ENCODE results near the gene RANBP17.

Gene RANBP17

DNA sequence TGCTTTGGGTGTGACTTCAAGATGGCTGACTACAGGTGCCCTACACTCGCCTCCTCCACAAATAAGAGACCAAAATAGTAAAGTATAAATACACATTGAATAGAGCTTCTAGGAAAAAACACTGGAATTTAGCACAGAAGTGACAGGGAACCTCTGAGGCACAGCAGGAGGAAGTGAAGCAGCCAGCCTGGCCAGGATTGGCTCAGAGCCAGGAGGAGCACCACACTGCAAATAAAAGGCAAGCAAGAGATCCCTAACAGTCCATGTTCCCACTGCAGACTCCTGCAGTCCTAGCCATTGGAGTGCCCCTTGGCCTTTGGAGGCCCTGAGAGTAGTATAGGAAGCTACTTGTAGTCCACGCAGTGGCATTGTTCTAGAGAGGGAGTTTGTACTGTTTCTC lies 260.6 kb downstream of the RANBP17 start:
- no peak for DNase-seq (ENCODE audit: low spot score)
- TF ChIP-seq, protein P1, sequence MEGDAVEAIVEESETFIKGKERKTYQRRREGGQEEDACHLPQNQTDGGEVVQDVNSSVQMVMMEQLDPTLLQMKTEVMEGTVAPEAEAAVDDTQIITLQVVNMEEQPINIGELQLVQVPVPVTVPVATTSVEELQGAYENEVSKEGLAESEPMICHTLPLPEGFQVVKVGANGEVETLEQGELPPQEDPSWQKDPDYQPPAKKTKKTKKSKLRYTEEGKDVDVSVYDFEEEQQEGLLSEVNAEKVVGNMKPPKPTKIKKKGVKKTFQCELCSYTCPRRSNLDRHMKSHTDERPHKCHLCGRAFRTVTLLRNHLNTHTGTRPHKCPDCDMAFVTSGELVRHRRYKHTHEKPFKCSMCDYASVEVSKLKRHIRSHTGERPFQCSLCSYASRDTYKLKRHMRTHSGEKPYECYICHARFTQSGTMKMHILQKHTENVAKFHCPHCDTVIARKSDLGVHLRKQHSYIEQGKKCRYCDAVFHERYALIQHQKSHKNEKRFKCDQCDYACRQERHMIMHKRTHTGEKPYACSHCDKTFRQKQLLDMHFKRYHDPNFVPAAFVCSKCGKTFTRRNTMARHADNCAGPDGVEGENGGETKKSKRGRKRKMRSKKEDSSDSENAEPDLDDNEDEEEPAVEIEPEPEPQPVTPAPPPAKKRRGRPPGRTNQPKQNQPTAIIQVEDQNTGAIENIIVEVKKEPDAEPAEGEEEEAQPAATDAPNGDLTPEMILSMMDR (IDR thresholded peaks at IDR 0.05; ENCODE audit: poor library complexity, severe bottlenecking), result no peak

DNA sequence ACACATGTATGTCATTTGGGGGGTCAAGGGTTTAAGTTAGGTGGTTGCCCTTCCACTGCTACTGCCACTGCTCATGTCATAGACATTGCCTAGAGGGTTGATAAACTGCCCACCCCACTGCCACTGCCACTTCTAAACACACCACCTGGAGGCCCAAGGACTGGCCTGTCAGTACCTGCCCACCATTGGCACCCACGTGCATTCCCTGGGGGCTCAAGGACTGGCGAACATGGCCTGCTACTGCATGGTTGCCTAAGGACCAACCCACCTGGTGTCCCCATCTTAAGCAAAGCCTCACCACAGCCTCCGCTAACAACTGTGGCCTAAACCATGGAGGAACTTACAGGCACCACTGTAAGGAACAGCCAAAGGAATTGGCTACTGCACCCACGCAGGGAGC lies 261.6 kb downstream of the RANBP17 start:
- no peak for ATAC-seq (ENCODE audit: low read depth)
- no peaks in the 10 kb centered on the region for H3K27me3 ChIP-seq (ENCODE audit: insufficient read depth, poor library complexity, severe bottlenecking)
- H3K4me3 ChIP-seq (ENCODE audit: severe bottlenecking), result no peak overlapping the region
- no peaks in the 10 kb centered on the region for H3K4me1 ChIP-seq (ENCODE audit: insufficient read depth, poor library complexity, severe bottlenecking)
- no peaks in the 10 kb centered on the region for H3K36me3 ChIP-seq (ENCODE audit: low read depth)
- no peaks in the 10 kb centered on the region for H3K9me3 ChIP-seq (ENCODE audit: severe bottlenecking)
- no peak for DNase-seq (ENCODE audit: low spot score)
- H3K27ac ChIP-seq (ENCODE audit: poor library complexity, severe bottlenecking), result no peak overlapping the region
- TF ChIP-seq, protein P1 (IDR thresholded peaks at IDR 0.05; ENCODE audit: poor library complexity, severe bottlenecking), result no peak

More for the DNA sequence above, 260.6 kb downstream of the RANBP17 start:
- H3K9me3 ChIP-seq (ENCODE audit: severe bottlenecking), result no peaks in the 10 kb centered on the region
- no peaks in the 10 kb centered on the region for H3K36me3 ChIP-seq (ENCODE audit: low read depth)
- no peaks in the 10 kb centered on the region for H3K4me1 ChIP-seq (ENCODE audit: insufficient read depth, poor library complexity, severe bottlenecking)
- H3K27ac ChIP-seq (ENCODE audit: poor library complexity, severe bottlenecking), result no peak overlapping the region
- H3K27me3 ChIP-seq (ENCODE audit: insufficient read depth, poor library complexity, severe bottlenecking), result no peaks in the 10 kb centered on the region
- ATAC-seq (ENCODE audit: low read depth), result no peak
- H3K4me3 ChIP-seq (ENCODE audit: severe bottlenecking), result no peak overlapping the region

DNA sequence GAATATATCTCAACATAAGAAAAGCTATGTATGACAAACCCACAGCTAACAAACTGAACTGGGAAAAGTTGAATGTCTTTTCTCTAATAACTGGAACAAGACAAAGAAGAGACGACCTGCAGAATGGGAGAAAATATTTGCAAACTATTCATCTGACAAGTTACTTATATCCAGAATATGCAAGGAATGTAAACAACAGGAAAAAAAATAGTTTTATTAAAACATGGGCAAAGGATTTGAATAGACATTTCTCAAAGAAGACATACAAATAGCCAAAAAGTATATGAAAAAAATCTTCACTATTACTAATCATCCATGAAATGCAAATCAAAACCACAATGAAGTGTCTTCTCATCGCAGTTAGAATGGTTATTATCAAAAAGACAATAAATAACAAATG lies 265.5 kb downstream of the RANBP17 start:
- Histone ChIP-seq H3K9me3 (ENCODE audit: severe bottlenecking) (no peaks in the 10 kb centered on the region), H3K27me3 (ENCODE audit: insufficient read depth, poor library complexity, severe bottlenecking) (no peaks in the 10 kb centered on the region), H3K27ac (ENCODE audit: poor library complexity, severe bottlenecking) (no peak overlapping the region), H3K4me3 (ENCODE audit: severe bottlenecking) (no peak overlapping the region), H3K36me3 (ENCODE audit: low read depth) (no peaks in the 10 kb centered on the region), H3K4me1 (ENCODE audit: insufficient read depth, poor library complexity, severe bottlenecking) (no peaks in the 10 kb centered on the region)
- DNase-seq (ENCODE audit: low spot score) (no peak), ATAC-seq (ENCODE audit: low read depth) (no peak)
- TF ChIP-seq, protein P1 (IDR thresholded peaks at IDR 0.05; ENCODE audit: poor library complexity, severe bottlenecking), result no peak

DNA sequence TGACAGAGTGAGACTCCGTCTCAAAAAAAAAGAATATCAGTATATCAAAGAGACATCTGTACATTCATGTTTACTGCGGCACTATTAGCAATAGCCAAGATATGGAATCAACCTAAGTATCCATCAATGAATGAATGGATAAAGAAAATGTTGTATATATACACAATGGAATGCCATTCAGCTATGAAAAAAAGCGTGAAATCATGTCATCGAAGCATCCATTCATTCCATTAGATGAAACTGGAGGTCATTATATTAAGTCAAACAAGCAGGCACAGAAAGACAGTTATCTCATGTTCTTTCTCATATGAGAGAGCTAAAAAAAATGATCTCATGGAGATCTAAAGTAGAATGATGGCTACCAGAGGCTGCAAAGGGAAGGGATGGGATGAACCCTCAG lies 266.3 kb downstream of the RANBP17 start:
- no peak for ATAC-seq (ENCODE audit: low read depth)
- no peak for DNase-seq (ENCODE audit: low spot score)
- H3K36me3 ChIP-seq (ENCODE audit: low read depth), result no peaks in the 10 kb centered on the region
- no peaks in the 10 kb centered on the region for H3K27me3 ChIP-seq (ENCODE audit: insufficient read depth, poor library complexity, severe bottlenecking)
- H3K27ac ChIP-seq (ENCODE audit: poor library complexity, severe bottlenecking), result no peak overlapping the region
- no peak overlapping the region for H3K4me3 ChIP-seq (ENCODE audit: severe bottlenecking)
- no peaks in the 10 kb centered on the region for H3K9me3 ChIP-seq (ENCODE audit: severe bottlenecking)
- no peaks in the 10 kb centered on the region for H3K4me1 ChIP-seq (ENCODE audit: insufficient read depth, poor library complexity, severe bottlenecking)
- TF ChIP-seq, protein P1 (IDR thresholded peaks at IDR 0.05; ENCODE audit: poor library complexity, severe bottlenecking), result no peak

DNA sequence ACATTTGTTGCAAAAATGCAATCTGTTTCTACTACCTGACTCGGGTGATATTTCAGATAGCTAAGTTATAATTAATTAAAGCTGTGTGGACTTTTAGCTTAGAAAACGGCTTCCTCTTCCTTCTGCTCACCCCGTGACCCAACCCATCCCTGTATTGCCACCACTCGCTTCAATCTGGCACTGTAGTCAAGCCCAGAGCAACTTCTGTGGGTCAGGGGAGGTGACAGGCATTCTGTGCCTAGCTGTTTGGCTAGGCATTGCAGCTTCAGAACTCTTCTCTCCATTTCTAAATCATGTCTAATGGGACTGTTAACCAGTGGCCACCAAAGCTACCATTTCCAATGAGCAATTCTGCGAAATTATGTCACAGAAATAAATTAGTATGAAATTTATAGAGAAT lies 267.5 kb downstream of the RANBP17 start:
- Histone ChIP-seq H3K27ac (ENCODE audit: poor library complexity, severe bottlenecking) (no peak overlapping the region), H3K4me3 (ENCODE audit: severe bottlenecking) (no peak overlapping the region), H3K4me1 (ENCODE audit: insufficient read depth, poor library complexity, severe bottlenecking) (no peaks in the 10 kb centered on the region), H3K27me3 (ENCODE audit: insufficient read depth, poor library complexity, severe bottlenecking) (no peaks in the 10 kb centered on the region), H3K36me3 (ENCODE audit: low read depth) (no peaks in the 10 kb centered on the region), H3K9me3 (ENCODE audit: severe bottlenecking) (no peaks in the 10 kb centered on the region)
- DNase-seq (ENCODE audit: low spot score), result no peak
- ATAC-seq (ENCODE audit: low read depth), result no peak
- TF ChIP-seq, protein P1 (IDR thresholded peaks at IDR 0.05; ENCODE audit: poor library complexity, severe bottlenecking), result no peak

All from RWPE2 (cell line).